Measurements from ENCODE around the gene FEV.

The FEV gene

GRCh38 chr2:218997731-218998130 is 12.7 kb upstream of the FEV start:
- H3K4me3 ChIP-seq (ENCODE audit: insufficient read length, low read depth): no peak overlapping the region
- TF ChIP-seq YY1 (IDR thresholded peaks at IDR 0.05; ENCODE audit: insufficient read depth, insufficient read length): no peak
- TF ChIP-seq SUZ12 (IDR thresholded peaks at IDR 0.05; ENCODE audit: extremely low read depth, insufficient read depth, insufficient read length): no peak
- TF ChIP-seq ZNF274 (IDR thresholded peaks at IDR 0.05; ENCODE audit: low read depth, low read length): no peak
- H3K9ac ChIP-seq (ENCODE audit: insufficient read length, low read depth): no peak overlapping the region
- H3K36me3 ChIP-seq (ENCODE audit: insufficient read depth, insufficient read length, low read length): no peaks in the 10 kb centered on the region
- DNase-seq (ENCODE audit: low read depth, low spot score): no peak
- peaks cover 99% of the 10 kb centered on the region for H3K27me3 ChIP-seq (ENCODE audit: insufficient read depth, insufficient read length)
- no peaks in the 10 kb centered on the region for H3K9me3 ChIP-seq (ENCODE audit: insufficient read depth, low read length)
- H3K4me1 ChIP-seq (ENCODE audit: insufficient read depth, insufficient read length): peaks cover 38% of the 10 kb centered on the region

- H3K4me1 ChIP-seq (ENCODE audit: insufficient read depth, insufficient read length): peaks cover 34% of the 10 kb centered on the region
- TF ChIP-seq ZNF274 (IDR thresholded peaks at IDR 0.05; ENCODE audit: low read depth, low read length): no peak
- no peak for TF ChIP-seq YY1 (IDR thresholded peaks at IDR 0.05; ENCODE audit: insufficient read depth, insufficient read length)
- TF ChIP-seq SUZ12 (IDR thresholded peaks at IDR 0.05; ENCODE audit: extremely low read depth, insufficient read depth, insufficient read length): no peak
- no peak overlapping the region for H3K4me3 ChIP-seq (ENCODE audit: insufficient read length, low read depth)
- no peak overlapping the region for H3K9ac ChIP-seq (ENCODE audit: insufficient read length, low read depth)
- DNase-seq (ENCODE audit: low read depth, low spot score): no peak
- H3K27me3 ChIP-seq (ENCODE audit: insufficient read depth, insufficient read length): peaks cover 99% of the 10 kb centered on the region
- no peaks in the 10 kb centered on the region for H3K36me3 ChIP-seq (ENCODE audit: insufficient read depth, insufficient read length, low read length)
- no peaks in the 10 kb centered on the region for H3K9me3 ChIP-seq (ENCODE audit: insufficient read depth, low read length)
These were observed 12.0 kb upstream of the FEV start for GRCh38 chr2:218996937-218997336.

GRCh38 chr2:218995972-218996711 is 11.2 kb upstream of the FEV start:
- Histone ChIP-seq H3K9ac (ENCODE audit: insufficient read length, low read depth) (no peak overlapping the region), H3K27me3 (ENCODE audit: insufficient read depth, insufficient read length) (peaks cover 99% of the 10 kb centered on the region), H3K9me3 (ENCODE audit: insufficient read depth, low read length) (no peaks in the 10 kb centered on the region), H3K4me1 (ENCODE audit: insufficient read depth, insufficient read length) (peaks cover 31% of the 10 kb centered on the region), H3K36me3 (ENCODE audit: insufficient read depth, insufficient read length, low read length) (no peaks in the 10 kb centered on the region), H3K4me3 (ENCODE audit: insufficient read length, low read depth) (peak overlapping the region; percentile 24)
- no peak for TF ChIP-seq SUZ12 (IDR thresholded peaks at IDR 0.05; ENCODE audit: extremely low read depth, insufficient read depth, insufficient read length)
- no peak for TF ChIP-seq ZNF274 (IDR thresholded peaks at IDR 0.05; ENCODE audit: low read depth, low read length)
- no peak for TF ChIP-seq YY1 (IDR thresholded peaks at IDR 0.05; ENCODE audit: insufficient read depth, insufficient read length)
- peak; percentile 58 for DNase-seq (ENCODE audit: low read depth, low spot score)

GRCh38 chr2:218995561-218995960 is 10.6 kb upstream of the FEV start:
- H3K9ac ChIP-seq (ENCODE audit: insufficient read length, low read depth): no peak overlapping the region
- H3K4me1 ChIP-seq (ENCODE audit: insufficient read depth, insufficient read length): peaks cover 25% of the 10 kb centered on the region
- peaks cover 99% of the 10 kb centered on the region for H3K27me3 ChIP-seq (ENCODE audit: insufficient read depth, insufficient read length)
- no peaks in the 10 kb centered on the region for H3K36me3 ChIP-seq (ENCODE audit: insufficient read depth, insufficient read length, low read length)
- no peak for DNase-seq (ENCODE audit: low read depth, low spot score)
- H3K4me3 ChIP-seq (ENCODE audit: insufficient read length, low read depth): no peak overlapping the region
- no peaks in the 10 kb centered on the region for H3K9me3 ChIP-seq (ENCODE audit: insufficient read depth, low read length)
- TF ChIP-seq SUZ12 (IDR thresholded peaks at IDR 0.05; ENCODE audit: extremely low read depth, insufficient read depth, insufficient read length) (no peak), YY1 (IDR thresholded peaks at IDR 0.05; ENCODE audit: insufficient read depth, insufficient read length) (no peak), ZNF274 (IDR thresholded peaks at IDR 0.05; ENCODE audit: low read depth, low read length) (no peak)

- peaks cover 12% of the 10 kb centered on the region for H3K4me1 ChIP-seq (ENCODE audit: insufficient read depth, insufficient read length)
- H3K4me3 ChIP-seq (ENCODE audit: insufficient read length, low read depth): peak within 1 kb of the TSS; percentile 22
- no peak for DNase-seq (ENCODE audit: low read depth, low spot score)
- no peaks in the 10 kb centered on the region for H3K9me3 ChIP-seq (ENCODE audit: insufficient read depth, low read length)
- no peaks in the 10 kb centered on the region for H3K36me3 ChIP-seq (ENCODE audit: insufficient read depth, insufficient read length, low read length)
- H3K27me3 ChIP-seq (ENCODE audit: insufficient read depth, insufficient read length): peaks cover 100% of the 10 kb centered on the region
- peak within 1 kb of the TSS; percentile 73 for H3K9ac ChIP-seq (ENCODE audit: insufficient read length, low read depth)
- TF ChIP-seq ZNF274 (IDR thresholded peaks at IDR 0.05; ENCODE audit: low read depth, low read length): no peak
- no peak for TF ChIP-seq SUZ12 (IDR thresholded peaks at IDR 0.05; ENCODE audit: extremely low read depth, insufficient read depth, insufficient read length)
- no peak for TF ChIP-seq YY1 (IDR thresholded peaks at IDR 0.05; ENCODE audit: insufficient read depth, insufficient read length)
These were observed 8.6 kb upstream of the FEV start, which contains the start of gene CRYBA2 for GRCh38 chr2:218993345-218994315. CRYBA2 (minus strand) TSS chr2:218993422; CDS start chr2:218993176, 246 bp downstream.

GRCh38 chr2:218992703-218993344 is 7.8 kb upstream of the FEV start:
- peak overlapping the region; percentile 22 for H3K4me3 ChIP-seq (ENCODE audit: insufficient read length, low read depth)
- TF ChIP-seq ZNF274 (IDR thresholded peaks at IDR 0.05; ENCODE audit: low read depth, low read length) (no peak), SUZ12 (IDR thresholded peaks at IDR 0.05; ENCODE audit: extremely low read depth, insufficient read depth, insufficient read length) (peak; percentile 87)
- no peaks in the 10 kb centered on the region for H3K36me3 ChIP-seq (ENCODE audit: insufficient read depth, insufficient read length, low read length)
- H3K9ac ChIP-seq (ENCODE audit: insufficient read length, low read depth): peak overlapping the region; percentile 73
- H3K27me3 ChIP-seq (ENCODE audit: insufficient read depth, insufficient read length): peaks cover 100% of the 10 kb centered on the region
- H3K9me3 ChIP-seq (ENCODE audit: insufficient read depth, low read length): no peaks in the 10 kb centered on the region
- DNase-seq (ENCODE audit: low read depth, low spot score): no peak
- H3K4me1 ChIP-seq (ENCODE audit: insufficient read depth, insufficient read length): peaks cover 9% of the 10 kb centered on the region
